Stimulated activated naive B cell treated with anti-CD40 and anti-IgM and Interleukin-4, amounts not matched to agents 10 μg/mL and 1 μg/mL and 100 μg/mL, for 72 hours (primary cell): ENCODE measurements around the gene JSRP1.
A peak's percentile ranks its signal among the peaks of the same experiment; 100 is the strongest.

ENCODE experiments used
- ATAC-seq, 2 donors: fragments of 150-1000 bp; cut with Tn5 transposase; replicated peaks; 2 replicates each; pipeline ENCODE4 v1.10.0; 2021; ENCODE audit warnings: moderate library complexity in 1 of 2
- DNase-seq: peaks from one replicate; pipeline ENCODE4 v3.0.0; 2021
- H3K27ac Mint-ChIP-seq: one replicate; pipeline ENCODE4 v1.8.0; 2022; ENCODE audit warnings: mild to moderate bottlenecking, mixed read lengths
- H3K27me3 Mint-ChIP-seq, 2 donors: one replicate each; pipeline ENCODE4 v1.8.0; 2022; ENCODE audit warnings: mixed read lengths in 2 of 2
- H3K36me3 Mint-ChIP-seq, 2 donors: one replicate each; pipeline ENCODE4 v1.8.0; 2022; ENCODE audit warnings: mixed read lengths in 2 of 2, mild to moderate bottlenecking in 1 of 2
- H3K4me1 Mint-ChIP-seq, 2 donors: one replicate each; pipeline ENCODE4 v1.8.0; 2022; ENCODE audit warnings: mixed read lengths in 2 of 2, mild to moderate bottlenecking in 1 of 2
- H3K4me3 Mint-ChIP-seq, 2 donors: one replicate each; pipeline ENCODE4 v1.8.0; 2022; ENCODE audit warnings: mild to moderate bottlenecking in 2 of 2, mixed read lengths in 2 of 2, moderate library complexity in 1 of 2
- H3K9me3 Mint-ChIP-seq, 2 donors: one replicate each; pipeline ENCODE4 v1.8.0; 2022; ENCODE audit warnings: mixed read lengths in 2 of 2, mild to moderate bottlenecking in 1 of 2

Gene JSRP1, protein sequence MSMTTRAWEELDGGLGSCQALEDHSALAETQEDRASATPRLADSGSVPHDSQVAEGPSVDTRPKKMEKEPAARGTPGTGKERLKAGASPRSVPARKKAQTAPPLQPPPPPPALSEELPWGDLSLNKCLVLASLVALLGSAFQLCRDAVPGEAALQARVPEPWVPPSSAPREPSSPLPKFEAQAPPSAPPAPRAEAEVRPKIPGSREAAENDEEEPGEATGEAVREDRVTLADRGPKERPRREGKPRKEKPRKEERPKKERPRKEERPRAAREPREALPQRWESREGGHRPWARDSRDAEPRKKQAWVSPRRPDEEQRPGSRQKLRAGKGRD

GRCh38 chr19:2255982-2256685 is at the start of gene JSRP1:
Gene JSRP1 (minus strand): TSS chr19:2256417. CDS start chr19:2255314, 1,103 bp downstream.
- H3K27me3 Mint-ChIP-seq = peaks cover 8 to 11% of the 10 kb centered on the region in 2 donors
- H3K4me3 Mint-ChIP-seq = peak within 1 kb of the TSS; percentile 25 to 46
- peak within 1 kb of the TSS; percentile 94 for H3K27ac Mint-ChIP-seq

GRCh38 chr19:2305452-2306280 is 49.4 kb upstream of the JSRP1 start:
- Mint-ChIP-seq H3K4me1 (peaks cover 30 to 62% of the 10 kb centered on the region in 2 donors), H3K9me3 (peaks cover 0 to 2% of the 10 kb centered on the region in 2 donors), H3K27me3 (peaks cover 16 to 35% of the 10 kb centered on the region in 2 donors), H3K36me3 (peaks cover 1 to 2% of the 10 kb centered on the region in 2 donors), H3K4me3 (no peak overlapping the region), H3K27ac (no peak overlapping the region)
- DNase-seq (no peak), ATAC-seq (no peak)

More at GRCh38 chr19:2255982-2256685, at the start of gene JSRP1:
- Mint-ChIP-seq H3K36me3 (peaks cover 0 to 3% of the 10 kb centered on the region in 2 donors), H3K9me3 (no peaks in the 10 kb centered on the region), H3K4me1 (peaks cover 36 to 79% of the 10 kb centered on the region in 2 donors)
- ATAC-seq (peak in 1 of 2 donors; percentile 14), DNase-seq (no peak)

DNA sequence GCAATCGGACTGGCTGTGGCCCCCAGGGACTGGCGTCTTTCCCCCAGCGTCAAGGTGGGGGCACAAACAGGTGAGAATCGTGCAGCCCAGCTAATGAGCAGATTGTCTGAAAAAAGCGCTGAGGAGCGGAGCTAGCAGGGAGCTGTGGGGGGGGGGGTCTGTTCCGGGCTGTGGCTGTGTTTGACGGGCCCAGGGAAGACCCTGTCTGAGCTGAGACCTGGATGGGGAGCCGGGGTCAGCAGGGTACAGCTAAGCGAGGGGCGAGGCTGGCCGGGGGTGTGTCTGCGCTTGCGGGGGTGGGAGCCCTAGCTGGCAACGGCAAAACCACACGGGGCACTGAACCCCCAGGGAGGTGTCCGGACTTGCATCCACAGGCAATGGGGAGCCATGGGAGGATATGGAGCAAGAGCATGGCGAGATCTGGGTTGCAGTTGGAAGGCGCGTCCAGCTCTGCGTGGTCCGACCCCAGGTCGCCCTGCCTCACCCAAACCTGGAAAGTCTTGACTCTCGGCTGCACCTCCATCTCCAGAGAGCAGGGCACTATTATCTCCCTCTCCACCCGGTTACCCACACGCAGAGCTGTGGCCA is 47.1 kb upstream of the JSRP1 start:
- Mint-ChIP-seq H3K36me3 (peaks cover 2 to 6% of the 10 kb centered on the region in 2 donors), H3K27me3 (peaks cover 11 to 15% of the 10 kb centered on the region in 2 donors), H3K27ac (peak overlapping the region; percentile 91), H3K9me3 (peaks cover 0 to 2% of the 10 kb centered on the region in 2 donors), H3K4me3 (peak overlapping the region; percentile 77 to 80), H3K4me1 (peaks cover 29 to 55% of the 10 kb centered on the region in 2 donors)
- DNase-seq = no peak
- ATAC-seq = peak in 1 of 2 donors; percentile 22

DNA sequence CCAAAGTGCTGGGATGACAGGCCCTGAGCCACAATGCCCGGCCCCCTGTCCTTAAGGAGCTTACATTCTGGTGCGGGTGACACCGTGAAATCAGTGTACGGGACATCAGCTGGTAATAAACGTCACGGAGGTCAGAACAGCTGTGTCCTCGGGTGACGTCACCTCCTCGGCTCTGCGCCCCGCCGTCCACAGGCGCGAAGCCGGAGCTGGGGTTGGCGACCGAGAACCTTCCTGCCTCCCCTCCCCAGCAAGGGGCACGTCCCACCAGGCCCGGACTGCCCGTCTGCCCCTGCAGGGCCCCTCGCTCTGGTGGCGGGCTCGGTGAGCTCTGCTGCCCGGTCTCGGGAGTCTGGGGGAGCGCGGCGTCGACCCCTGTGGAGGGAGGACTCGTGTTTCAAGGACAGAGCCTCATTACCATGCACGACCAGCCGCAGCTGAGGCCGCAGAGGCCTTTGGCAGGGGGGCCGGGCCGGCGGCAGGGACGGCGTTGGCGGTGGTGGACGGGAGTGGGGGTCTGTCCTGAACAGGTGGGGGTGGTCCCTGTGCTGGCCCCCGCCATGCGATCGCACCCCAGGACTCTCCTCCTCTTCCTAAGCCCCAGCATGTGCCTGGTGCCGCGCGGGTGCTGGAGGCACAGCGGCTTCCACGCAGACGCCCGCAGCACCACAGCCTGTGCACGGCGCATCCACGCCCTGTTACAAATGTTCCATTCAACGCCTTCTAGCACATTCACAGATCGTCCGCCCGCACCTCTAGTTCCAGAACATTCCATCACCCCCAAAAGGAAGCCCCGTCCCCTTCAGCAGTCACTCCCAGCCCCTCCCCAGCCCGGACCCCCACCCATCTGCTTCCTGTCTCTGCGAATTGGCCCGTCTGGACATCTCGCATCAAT is 46.3 kb upstream of the JSRP1 start:
- Mint-ChIP-seq H3K27me3 (peaks cover 11 to 12% of the 10 kb centered on the region in 2 donors), H3K27ac (peak overlapping the region; percentile 91), H3K4me3 (peak overlapping the region; percentile 77 to 80), H3K4me1 (peaks cover 28 to 54% of the 10 kb centered on the region in 2 donors), H3K36me3 (peaks cover 2 to 6% of the 10 kb centered on the region in 2 donors), H3K9me3 (peaks cover 0 to 2% of the 10 kb centered on the region in 2 donors)
- no peak for DNase-seq
- ATAC-seq = peak; percentile 57 to 61

DNA sequence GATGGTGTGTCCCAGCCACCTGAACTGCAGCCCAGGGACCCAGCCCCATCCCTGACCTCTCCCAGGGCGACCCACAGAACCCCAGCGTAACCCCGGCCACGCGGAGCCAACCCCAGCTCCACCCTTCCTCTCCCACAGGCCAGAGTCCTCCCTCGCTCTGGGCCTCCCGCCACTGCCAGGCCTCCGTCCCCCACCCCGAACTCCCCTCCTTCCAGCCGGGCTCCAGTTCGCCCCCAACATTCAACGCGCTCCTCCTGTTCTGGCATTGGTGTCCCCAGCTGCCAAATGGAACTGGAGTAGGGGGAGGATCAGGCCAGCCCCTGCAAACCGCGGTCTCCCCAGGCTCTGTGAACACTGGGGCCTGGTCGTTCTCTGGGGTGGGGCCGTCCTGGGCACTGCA is 44.3 kb upstream of the JSRP1 start:
- peak overlapping the region; percentile 73 for H3K27ac Mint-ChIP-seq
- H3K4me3 Mint-ChIP-seq = peak overlapping the region in 1 of 2 donors; percentile 50
- DNase-seq (no peak), ATAC-seq (no peak)
- no peaks in the 10 kb centered on the region for H3K27me3 Mint-ChIP-seq
- peaks cover 20 to 38% of the 10 kb centered on the region in 2 donors for H3K4me1 Mint-ChIP-seq
- peaks cover 0 to 2% of the 10 kb centered on the region in 2 donors for H3K9me3 Mint-ChIP-seq
- peaks cover 2 to 6% of the 10 kb centered on the region in 2 donors for H3K36me3 Mint-ChIP-seq

- no peaks in the 10 kb centered on the region for H3K27me3 Mint-ChIP-seq
- peaks cover 15 to 28% of the 10 kb centered on the region in 2 donors for H3K36me3 Mint-ChIP-seq
- H3K27ac Mint-ChIP-seq = no peak overlapping the region
- H3K4me1 Mint-ChIP-seq = peaks cover 26 to 53% of the 10 kb centered on the region in 2 donors
- no peak for DNase-seq
- ATAC-seq = no peak
- H3K9me3 Mint-ChIP-seq = no peaks in the 10 kb centered on the region
- no peak overlapping the region for H3K4me3 Mint-ChIP-seq
These were observed 39.9 kb upstream of the JSRP1 start for GRCh38 chr19:2296141-2296540.

GRCh38 chr19:2294687-2295335 is 38.6 kb upstream of the JSRP1 start:
- ATAC-seq (no peak), DNase-seq (no peak)
- Mint-ChIP-seq H3K4me1 (peaks cover 23 to 49% of the 10 kb centered on the region in 2 donors), H3K4me3 (peak overlapping the region in 1 of 2 donors; percentile 74), H3K9me3 (no peaks in the 10 kb centered on the region), H3K27me3 (no peaks in the 10 kb centered on the region), H3K36me3 (peaks cover 17 to 22% of the 10 kb centered on the region in 2 donors), H3K27ac (peak overlapping the region; percentile 54)

DNA sequence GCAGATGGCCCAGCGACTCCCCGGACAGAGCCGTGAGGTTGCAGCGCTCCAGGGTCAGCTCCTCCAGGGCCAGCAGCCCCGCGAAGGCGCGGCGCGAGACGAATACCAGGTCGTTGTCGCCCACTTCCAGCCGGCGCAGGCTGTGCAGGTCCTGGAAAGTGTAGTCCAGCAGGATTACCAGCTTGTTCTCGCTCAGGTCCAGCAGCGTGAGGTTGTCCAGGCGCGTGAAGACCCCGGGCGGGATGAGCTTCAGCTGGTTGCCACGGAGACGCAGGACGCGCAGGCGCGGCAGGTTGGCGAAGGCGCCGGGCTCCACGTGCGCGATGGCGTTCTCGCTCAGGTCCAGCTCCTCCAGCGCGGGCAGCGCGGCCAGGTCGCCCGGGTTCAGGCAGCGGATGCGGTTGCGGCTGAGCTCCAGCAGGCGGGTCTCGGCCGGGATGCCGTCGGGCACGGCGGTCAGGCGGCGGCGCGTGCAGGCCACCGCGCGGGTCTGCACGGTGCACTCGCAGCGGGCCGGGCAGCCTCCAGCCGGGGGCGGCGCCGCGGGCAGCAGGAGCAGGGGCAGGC is 35.1 kb upstream of the JSRP1 start:
- Mint-ChIP-seq H3K27me3 (no peaks in the 10 kb centered on the region), H3K9me3 (no peaks in the 10 kb centered on the region), H3K4me1 (peaks cover 50 to 81% of the 10 kb centered on the region in 2 donors), H3K27ac (no peak overlapping the region), H3K4me3 (peak overlapping the region; percentile 82 to 87), H3K36me3 (peaks cover 21 to 22% of the 10 kb centered on the region in 2 donors)
- DNase-seq (no peak), ATAC-seq (no peak)

DNA sequence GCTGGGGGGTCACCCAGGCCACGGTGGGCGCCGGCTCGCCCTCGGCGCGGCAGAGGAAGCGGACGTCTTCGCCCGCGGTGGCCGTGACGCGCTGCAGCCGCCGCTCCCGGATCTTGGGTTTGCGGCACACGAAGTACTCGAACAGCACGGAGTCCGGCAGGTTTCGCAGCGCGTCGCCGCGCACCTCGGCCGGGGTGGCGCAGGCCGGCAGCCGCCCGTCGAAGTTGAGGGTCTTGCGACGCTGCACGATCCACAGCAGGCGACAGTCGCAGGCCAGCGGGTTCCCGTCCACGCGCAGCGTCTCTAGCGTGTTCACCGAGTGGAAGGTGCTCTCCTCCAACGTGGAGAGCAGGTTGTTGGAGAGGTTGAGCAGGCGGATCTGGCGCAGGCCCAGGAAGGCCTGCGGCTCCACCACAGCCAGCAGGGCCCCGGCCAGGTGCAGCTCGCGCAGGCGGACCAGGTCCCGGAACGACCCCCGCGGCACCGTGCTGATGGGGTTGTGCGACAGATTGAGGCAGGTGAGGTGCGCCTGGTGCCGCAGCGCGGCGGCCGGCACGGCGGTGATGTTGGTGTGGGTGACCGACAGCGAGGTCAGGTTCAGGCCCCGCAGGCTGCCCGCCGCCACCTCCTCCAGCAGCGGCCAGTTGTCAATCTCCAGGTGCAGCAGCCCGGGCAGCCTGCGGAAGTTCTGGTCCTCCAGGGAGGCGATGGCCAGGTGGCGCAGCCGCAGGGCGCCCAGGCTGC is 34.4 kb upstream of the JSRP1 start:
- peak; percentile 23 to 30 for ATAC-seq
- peaks cover 48 to 81% of the 10 kb centered on the region in 2 donors for H3K4me1 Mint-ChIP-seq
- DNase-seq = no peak
- peaks cover 21 to 22% of the 10 kb centered on the region in 2 donors for H3K36me3 Mint-ChIP-seq
- peak overlapping the region; percentile 75 for H3K27ac Mint-ChIP-seq
- H3K9me3 Mint-ChIP-seq = no peaks in the 10 kb centered on the region
- H3K27me3 Mint-ChIP-seq = no peaks in the 10 kb centered on the region
- H3K4me3 Mint-ChIP-seq = peak overlapping the region; percentile 82 to 87

DNA sequence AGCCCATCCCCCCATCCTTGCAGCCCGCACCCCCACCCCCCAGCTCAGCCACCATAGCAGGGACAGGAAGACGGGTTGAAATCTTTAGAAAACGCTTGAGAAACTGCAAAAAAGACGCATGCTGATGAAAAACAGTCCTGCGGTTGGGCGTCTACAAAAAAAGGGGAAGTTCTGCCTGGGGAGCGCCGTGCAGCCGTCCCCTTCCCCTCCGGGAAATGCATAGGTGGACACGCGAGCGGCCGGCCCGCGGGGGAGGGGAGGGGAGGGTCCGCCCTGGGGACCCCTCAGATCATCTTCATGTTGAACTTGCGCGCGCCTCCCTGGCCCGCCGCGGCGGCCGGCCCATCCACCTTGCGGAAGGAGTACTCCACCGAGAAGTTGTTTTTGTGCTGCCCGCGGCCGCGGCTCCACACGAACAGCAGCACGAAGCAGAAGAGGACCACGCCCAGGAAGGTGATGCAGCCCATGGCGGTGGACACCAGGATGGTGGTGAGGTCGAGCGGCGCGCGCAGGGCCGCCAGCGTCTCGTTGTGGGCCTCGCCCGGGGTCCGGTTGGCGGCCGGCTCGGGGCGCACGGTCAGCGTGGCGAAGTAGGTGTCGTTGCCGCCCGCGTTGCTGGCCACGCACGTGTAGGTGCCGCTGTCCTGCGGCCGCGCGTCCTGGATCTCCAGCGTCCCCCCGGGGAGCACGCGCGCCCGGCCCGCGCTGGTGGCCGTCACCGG is 33.7 kb upstream of the JSRP1 start:
- Mint-ChIP-seq H3K4me3 (peak overlapping the region; percentile 84 to 87), H3K27me3 (no peaks in the 10 kb centered on the region), H3K9me3 (no peaks in the 10 kb centered on the region), H3K27ac (peak overlapping the region; percentile 97), H3K4me1 (peaks cover 48 to 78% of the 10 kb centered on the region in 2 donors), H3K36me3 (peaks cover 18 to 21% of the 10 kb centered on the region in 2 donors)
- ATAC-seq (peak; percentile 70 to 76), DNase-seq (peak; percentile 79)
